Stimulated activated CD8-positive, alpha-beta memory T cell treated with anti-CD3 and anti-CD28 coated beads, Interleukin-2, amount 100 ng/mL, for 1 hour (primary cell): ENCODE data around the gene MAOB.

Experiments
- DNase-seq, 2 donors: peaks; one replicate each; pipeline ENCODE4 v3.0.0-alpha.2; 2020; ENCODE audit warnings: low read depth in 2 of 2

Gene MAOB

GRCh38 chrX:43860646-43861370, 21.4 kb downstream of the MAOB start:
- no peak for DNase-seq

- no peak for DNase-seq
These were observed 28.9 kb downstream of the MAOB start for GRCh38 chrX:43853225-43853828.

- DNase-seq, result no peak
These were observed 31.6 kb downstream of the MAOB start for GRCh38 chrX:43850629-43851028.

GRCh38 chrX:43849173-43849572, 33.1 kb downstream of the MAOB start:
- no peak for DNase-seq

- DNase-seq, result no peak
These were observed 34.9 kb downstream of the MAOB start for GRCh38 chrX:43847352-43847751.

- DNase-seq, result no peak
These were observed 35.7 kb downstream of the MAOB start for GRCh38 chrX:43846558-43846957.

GRCh38 chrX:43845776-43846175, 36.5 kb downstream of the MAOB start:
- DNase-seq, result no peak

- DNase-seq, result no peak
These were observed 42.0 kb downstream of the MAOB start for GRCh38 chrX:43840265-43840664.

GRCh38 chrX:43836435-43837184, 45.6 kb downstream of the MAOB start:
- no peak for DNase-seq

- DNase-seq, result no peak
These were observed 46.7 kb downstream of the MAOB start for GRCh38 chrX:43835559-43835958.

- no peak for DNase-seq
These were observed 54.5 kb downstream of the MAOB start for GRCh38 chrX:43827791-43828190.

GRCh38 chrX:43822014-43822413, 60.2 kb downstream of the MAOB start:
- no peak for DNase-seq

GRCh38 chrX:43817444-43817843, 64.8 kb downstream of the MAOB start:
- DNase-seq, result no peak

- DNase-seq, result no peak
These were observed 67.0 kb downstream of the MAOB start for GRCh38 chrX:43815209-43815608.

- no peak for DNase-seq
These were observed 68.4 kb downstream of the MAOB start for GRCh38 chrX:43813898-43814297.

GRCh38 chrX:43813319-43813718, 68.9 kb downstream of the MAOB start:
- no peak for DNase-seq

- DNase-seq, result no peak
These were observed 72.8 kb downstream of the MAOB start for GRCh38 chrX:43809463-43809862.

GRCh38 chrX:43808231-43808630, 74.0 kb downstream of the MAOB start:
- no peak for DNase-seq

- DNase-seq, result no peak
These were observed 76.7 kb downstream of the MAOB start for GRCh38 chrX:43805579-43805978.

- DNase-seq, result no peak
These were observed 78.2 kb downstream of the MAOB start for GRCh38 chrX:43804021-43804420.

- DNase-seq, result no peak
These were observed 96.2 kb downstream of the MAOB start for GRCh38 chrX:43785930-43786591.

- DNase-seq, result no peak
These were observed 124.2 kb downstream of the MAOB start for GRCh38 chrX:43758044-43758443.
